HepG2 (cell line): ENCODE results near the gene MBLAC2. TPM values are rescaled to one million over a fixed set of nuclear protein-coding genes. Genes with fewer than 3 reads are reported as not detected.

Experiments used
- HHEX ChIP-seq: IDR thresholded peaks from 2 replicates; pipeline ENCODE4 v1.6.1; 2016; ENCODE audit warnings: control low read depth
- KDM5B ChIP-seq: sonication (generic); formaldehyde crosslinking; IDR thresholded peaks from 2 replicates; pipeline ENCODE4 v1.4.0; 2020; ENCODE audit warnings: missing genetic modification reagents, mild to moderate bottlenecking, borderline replicate concordance
- MED8 ChIP-seq: sonication (generic); formaldehyde crosslinking; IDR thresholded peaks from 2 replicates; pipeline ENCODE4 v1.8.1; 2023; ENCODE audit warnings: mild to moderate bottlenecking, missing genetic modification reagents; ENCODE audit not compliant: insufficient replicate concordance
- NCOA5 ChIP-seq: sonication (generic); formaldehyde crosslinking; IDR thresholded peaks from 2 replicates; pipeline ENCODE4 v1.4.0; 2020; ENCODE audit warnings: missing genetic modification reagents
- NFAT5 ChIP-seq: sonication (generic); formaldehyde crosslinking; IDR thresholded peaks from 2 replicates; pipeline ENCODE4 v1.4.0; 2020; ENCODE audit warnings: missing genetic modification reagents
- PAXIP1 ChIP-seq: sonication (generic); formaldehyde crosslinking; conservative IDR thresholded peaks from 2 replicates; pipeline ENCODE4 v1.4.0; 2020; ENCODE audit warnings: mild to moderate bottlenecking, missing genetic modification reagents, moderate library complexity
- RNF2 ChIP-seq: fragments of 450-650 bp; conservative IDR thresholded peaks from 2 replicates; pipeline ENCODE4 v1.6.1; 2016; ENCODE audit warnings: low read depth
- SCMH1 ChIP-seq: sonication (generic); formaldehyde crosslinking; IDR thresholded peaks from 2 replicates; pipeline ENCODE4 v1.9.0; 2021; ENCODE audit warnings: missing genetic modification reagents, mild to moderate bottlenecking, borderline replicate concordance
- TAF1 ChIP-seq: sonication (generic); formaldehyde crosslinking; IDR thresholded peaks from 2 replicates; pipeline ENCODE4 v1.4.0; 2020; ENCODE audit warnings: missing genetic modification reagents
- TMF1 ChIP-seq: sonication (generic); formaldehyde crosslinking; IDR thresholded peaks from 2 replicates; pipeline ENCODE4 v1.8.1; 2022; ENCODE audit warnings: low read depth, missing genetic modification reagents
- ZBTB38 ChIP-seq: sonication (generic); formaldehyde crosslinking; IDR thresholded peaks from 2 replicates; pipeline ENCODE4 v1.5.1; 2020; ENCODE audit warnings: mild to moderate bottlenecking, missing genetic modification reagents
- ZMAT5 ChIP-seq: sonication (generic); formaldehyde crosslinking; IDR thresholded peaks from 2 replicates; pipeline ENCODE4 v1.5.0; 2020; ENCODE audit warnings: mild to moderate bottlenecking, low read depth, missing genetic modification reagents, borderline replicate concordance
- ZNF136 ChIP-seq: sonication (generic); formaldehyde crosslinking; IDR thresholded peaks from 2 replicates; pipeline ENCODE4 v1.8.1; 2022; ENCODE audit warnings: low read depth, mild to moderate bottlenecking, moderate library complexity, missing genetic modification reagents
- ZNF18 ChIP-seq: sonication (generic); formaldehyde crosslinking; IDR thresholded peaks from 2 replicates; pipeline ENCODE4 v1.8.0; 2022; ENCODE audit warnings: mild to moderate bottlenecking, missing genetic modification reagents; ENCODE audit not compliant: insufficient replicate concordance
- ZNF232 ChIP-seq: sonication (generic); formaldehyde crosslinking; IDR thresholded peaks from 2 replicates; pipeline ENCODE4 v1.4.0; 2020; ENCODE audit warnings: missing genetic modification reagents, borderline replicate concordance
- ZNF343 ChIP-seq: sonication (generic); formaldehyde crosslinking; IDR thresholded peaks from 2 replicates; pipeline ENCODE4 v1.4.0; 2020; ENCODE audit warnings: mild to moderate bottlenecking, missing genetic modification reagents
- ZNF468 ChIP-seq: sonication (generic); formaldehyde crosslinking; IDR thresholded peaks from 2 replicates; pipeline ENCODE4 v1.8.0; 2022; ENCODE audit warnings: mild to moderate bottlenecking, moderate library complexity, missing genetic modification reagents
- ZSCAN30 ChIP-seq: sonication (generic); formaldehyde crosslinking; IDR thresholded peaks from 2 replicates; pipeline ENCODE4 v1.5.0; 2020; ENCODE audit warnings: mild to moderate bottlenecking, missing genetic modification reagents
- polyA plus RNA-seq, 8 experiments: library from polyadenylated mRNA; depleted of rRNA in 3 of 8; stranded (reverse) in 7 of 8; unstranded in 1 of 8; fragments of >200 nt; fragmentation: Illumina TruSeq in 4 of 8; extraction: Trizol in 4 of 8; gene quantifications; 2 replicates each; pipeline versions ENCODE4 v1.2.1 to v1.2.3, GENCODE V29; 2011 to 2016; ENCODE audit warnings: low read depth in 4 of 8, missing spikeins in 1 of 8, mixed read lengths in 1 of 8; ENCODE audit not compliant: insufficient read depth in 1 of 8
- total RNA-seq, 5 experiments: library from RNA; depleted of rRNA; stranded (reverse); fragments of >200 nt; fragmentation: Illumina TruSeq; extraction: Trizol; gene quantifications; 2 replicates each; pipeline ENCODE4 v1.2.3, GENCODE V29; 2016; ENCODE audit warnings: low read depth in 1 of 5

MBLAC2 gene
- total and polyA plus RNA-seq, 2 of the 13 experiments (the other 11 are each of a cell fraction or from before 2014, with no cell fraction given): 2.9 to 4.1 TPM

GRCh38 chr5:90474235-90475107 is at the start of gene MBLAC2, which contains the start of gene POLR3G (continued):
- TF ChIP-seq RNF2 (no peak), ZSCAN30 (CRISPR knock-in tag) (no peak; the same call in 1 of the 2 replicates), NCOA5 (CRISPR knock-in tag) (no peak), ZNF343 (CRISPR knock-in tag) (peak; percentile 86), TAF1 (peak; percentile 89), NFAT5 (CRISPR knock-in tag) (no peak; the same call in 1 of the 2 replicates), ZNF232 (no peak), ZMAT5 (CRISPR knock-in tag) (no peak), ZNF18 (CRISPR knock-in tag) (peak; percentile 26), ZNF136 (CRISPR knock-in tag) (peak; percentile 65; the same call in 1 of the 2 replicates), ZNF468 (CRISPR knock-in tag) (no peak), SCMH1 (CRISPR knock-in tag) (no peak), KDM5B (CRISPR knock-in tag) (peak; percentile 95; the same call in 1 of the 2 replicates), TMF1 (no peak), MED8 (CRISPR knock-in tag) (peak; percentile 98), HHEX (CRISPR knock-in tag) (no peak), PAXIP1 (peak; percentile 64), ZBTB38 (CRISPR knock-in tag) (peak; percentile 25; the same call in 1 of the 2 replicates)
